Neural cell (in vitro differentiated cells): ENCODE results near the gene CACNA1A. TPM values are rescaled to one million over a fixed set of nuclear protein-coding genes. Genes with fewer than 3 reads are reported as not detected.

Experiments used
- H2AFZ ChIP-seq: fragments of 200-600, 300-800 bp; sonication (generic), shearing (Covaris generic); 2 replicates; pipeline ENCODE4 v1.6.0; 2014; ENCODE audit warnings: low read depth, mild to moderate bottlenecking, antibody characterized with exemption, low read length, moderate library complexity
- H3F3A ChIP-seq: fragments of 200-600 bp; shearing (Covaris generic); 2 replicates; pipeline ENCODE4 v1.6.1; 2016; ENCODE audit warnings: mild to moderate bottlenecking, moderate library complexity, mixed read lengths, antibody characterized with exemption, low read length; ENCODE audit not compliant: insufficient read depth, poor library complexity, severe bottlenecking
- H3K27ac ChIP-seq: fragments of 200-600, 300-800 bp; sonication (generic), shearing (Covaris generic); 2 replicates; pipeline ENCODE4 v1.5.1; 2014; ENCODE audit warnings: mild to moderate bottlenecking, low read length, moderate library complexity
- H3K27me3 ChIP-seq: fragments of 300-800, 200-600 bp; sonication (generic), shearing (Covaris generic); 2 replicates; pipeline ENCODE4 v1.6.0; 2014; ENCODE audit warnings: mild to moderate bottlenecking, low read depth, low read length, moderate library complexity; ENCODE audit not compliant: insufficient read depth
- H3K36me3 ChIP-seq: fragments of 300-800, 200-600 bp; sonication (generic), shearing (Covaris generic); 2 replicates; pipeline ENCODE4 v1.5.1; 2014; ENCODE audit warnings: mild to moderate bottlenecking, antibody characterized with exemption, low read length, moderate library complexity; ENCODE audit not compliant: insufficient read depth
- H3K4me2 ChIP-seq: fragments of 300-800, 200-600 bp; sonication (generic), shearing (Covaris generic); 2 replicates; pipeline ENCODE4 v1.6.0; 2014; ENCODE audit warnings: mild to moderate bottlenecking, low read length
- H3K4me3 ChIP-seq: fragments of 300-800, 200-600 bp; sonication (generic), shearing (Covaris generic); 2 replicates; pipeline ENCODE4 v1.5.1; 2014; ENCODE audit warnings: mild to moderate bottlenecking, low read length, moderate library complexity
- H3K79me2 ChIP-seq: fragments of 200-600 bp; shearing (Covaris generic); replicated peaks from 2 replicates; pipeline ENCODE4 v1.6.0; 2014; ENCODE audit warnings: mild to moderate bottlenecking, low read length, moderate library complexity; ENCODE audit not compliant: insufficient read depth
- H3K9ac ChIP-seq: fragments of 300-800, 200-600 bp; sonication (generic), shearing (Covaris generic); 2 replicates; pipeline ENCODE4 v1.6.1; 2016; ENCODE audit warnings: mild to moderate bottlenecking, low read length, mixed read lengths
- H3K9me2 ChIP-seq: fragments of 200-600 bp; shearing (Covaris generic); 2 replicates; pipeline ENCODE4 v1.6.1; 2016; ENCODE audit warnings: mild to moderate bottlenecking, low read length, mixed read lengths; ENCODE audit not compliant: insufficient read depth
- H3K9me3 ChIP-seq: fragments of 200-600, 300-800 bp; sonication (generic), shearing (Covaris generic); 2 replicates; pipeline ENCODE4 v1.6.1; 2016; ENCODE audit warnings: mild to moderate bottlenecking, mixed run types, low read length, moderate library complexity, mixed read lengths
- H4K20me1 ChIP-seq: fragments of 200-600 bp; shearing (Covaris generic); 2 replicates; pipeline ENCODE4 v1.6.1; 2016; ENCODE audit warnings: mild to moderate bottlenecking, mixed run types; ENCODE audit not compliant: insufficient read depth
- CTCF ChIP-seq: fragments of 450-650 bp; IDR thresholded peaks from 2 replicates; pipeline ENCODE4 v1.5.1; 2014; ENCODE audit warnings: antibody characterized with exemption, mild to moderate bottlenecking, moderate library complexity; ENCODE audit not compliant: poor library complexity, severe bottlenecking
- EP300 ChIP-seq: fragments of 450-650 bp; conservative IDR thresholded peaks from 2 replicates; pipeline ENCODE4 v1.6.1; 2014; ENCODE audit warnings: antibody characterized with exemption, mild to moderate bottlenecking, moderate library complexity; ENCODE audit not compliant: poor library complexity, severe bottlenecking
- EZH2 ChIP-seq: fragments of 200-600, 300-800 bp; shearing (Covaris generic), sonication (generic); IDR thresholded peaks from 2 replicates; pipeline ENCODE4 v1.6.1; 2014; ENCODE audit warnings: antibody characterized with exemption, low read length, borderline replicate concordance, mild to moderate bottlenecking; ENCODE audit not compliant: insufficient read depth, poor library complexity, severe bottlenecking
- MXI1 ChIP-seq: fragments of 450-650 bp; conservative IDR thresholded peaks from 2 replicates; pipeline ENCODE4 v1.6.1; 2014; ENCODE audit warnings: antibody characterized with exemption, mild to moderate bottlenecking; ENCODE audit not compliant: poor library complexity, severe bottlenecking
- POLR2AphosphoS5 ChIP-seq: IDR thresholded peaks from 2 replicates; pipeline ENCODE4 v1.6.1; 2012
- RAD21 ChIP-seq: fragments of 450-650 bp; conservative IDR thresholded peaks from 2 replicates; pipeline ENCODE4 v1.6.1; 2014; ENCODE audit warnings: antibody characterized with exemption, mild to moderate bottlenecking, moderate library complexity
- REST ChIP-seq: IDR thresholded peaks from 2 replicates; pipeline ENCODE4 v1.6.1; 2012; ENCODE audit warnings: borderline replicate concordance
- SMC3 ChIP-seq: fragments of 450-650 bp; conservative IDR thresholded peaks from 2 replicates; pipeline ENCODE4 v1.6.1; 2014; ENCODE audit warnings: antibody characterized with exemption, mild to moderate bottlenecking, moderate library complexity; ENCODE audit not compliant: poor library complexity
- TAF1 ChIP-seq: IDR thresholded peaks from 2 replicates; pipeline ENCODE4 v1.6.1; 2012; ENCODE audit warnings: low read depth
- polyA plus RNA-seq: library from polyadenylated mRNA; depleted of rRNA; stranded (reverse); fragments of >200 nt; gene quantifications from 2 replicates; pipeline ENCODE4 v1.2.3, GENCODE V29; 2014

The CACNA1A gene
- polyA plus RNA-seq, 1 donor from 2014 or later, result 6.9 TPM

GRCh38 chr19:13356185-13356584 lies 150.1 kb downstream of the CACNA1A start:
- peaks cover 7% of the 10 kb centered on the region for H3K9me3 ChIP-seq
- no peaks in the 10 kb centered on the region for H3F3A ChIP-seq
- no peak overlapping the region for H3K27ac ChIP-seq
- no peak for TF ChIP-seq POLR2AphosphoS5
- TF ChIP-seq MXI1, result no peak
- no peak for TF ChIP-seq EP300
- no peak for TF ChIP-seq RAD21
- TF ChIP-seq CTCF, result no peak
- no peak for TF ChIP-seq EZH2
- TF ChIP-seq REST, result no peak
- no peak for TF ChIP-seq TAF1
- TF ChIP-seq SMC3, result no peak
- no peaks in the 10 kb centered on the region for H3K27me3 ChIP-seq
- H3K79me2 ChIP-seq, result no peaks in the 10 kb centered on the region
- no peak overlapping the region for H3K4me2 ChIP-seq
- H3K9me2 ChIP-seq, result no peaks in the 10 kb centered on the region
- H3K4me3 ChIP-seq, result no peak overlapping the region
- no peaks in the 10 kb centered on the region for H3K36me3 ChIP-seq
- H3K9ac ChIP-seq, result no peak overlapping the region
- no peaks in the 10 kb centered on the region for H4K20me1 ChIP-seq
- H2AFZ ChIP-seq, result no peak overlapping the region

- Histone ChIP-seq H3F3A (no peaks in the 10 kb centered on the region), H3K9me2 (no peaks in the 10 kb centered on the region), H3K4me3 (no peak overlapping the region), H3K36me3 (no peaks in the 10 kb centered on the region), H3K4me2 (no peak overlapping the region), H3K9me3 (peaks cover 10% of the 10 kb centered on the region), H3K27me3 (no peaks in the 10 kb centered on the region), H3K79me2 (no peaks in the 10 kb centered on the region), H2AFZ (no peak overlapping the region), H3K27ac (no peak overlapping the region), H4K20me1 (no peaks in the 10 kb centered on the region), H3K9ac (no peak overlapping the region)
- no peak for TF ChIP-seq EZH2
These were observed 150.9 kb downstream of the CACNA1A start for GRCh38 chr19:13355356-13355755.

- peaks cover 8% of the 10 kb centered on the region for H3K9me3 ChIP-seq
- no peaks in the 10 kb centered on the region for H3K9me2 ChIP-seq
- H3K4me3 ChIP-seq, result no peak overlapping the region
- no peak overlapping the region for H3K4me2 ChIP-seq
- H2AFZ ChIP-seq, result no peak overlapping the region
- no peak overlapping the region for H3K9ac ChIP-seq
- TF ChIP-seq RAD21, result no peak
- no peak for TF ChIP-seq POLR2AphosphoS5
- no peak for TF ChIP-seq EZH2
- TF ChIP-seq EP300, result no peak
- TF ChIP-seq TAF1, result no peak
- TF ChIP-seq REST, result no peak
- no peak for TF ChIP-seq SMC3
- no peak for TF ChIP-seq CTCF
- TF ChIP-seq MXI1, result no peak
- H3F3A ChIP-seq, result no peaks in the 10 kb centered on the region
- no peak overlapping the region for H3K27ac ChIP-seq
- no peaks in the 10 kb centered on the region for H3K79me2 ChIP-seq
- no peaks in the 10 kb centered on the region for H4K20me1 ChIP-seq
- no peaks in the 10 kb centered on the region for H3K27me3 ChIP-seq
- no peaks in the 10 kb centered on the region for H3K36me3 ChIP-seq
These were observed 152.7 kb downstream of the CACNA1A start for GRCh38 chr19:13353625-13354024.
